Esophagus squamous epithelium (tissue), 4 donors: ENCODE measurements around the gene DDAH1.

Experiments
- POLR2A ChIP-seq, 4 donors: fragments of 450-650 bp; IDR thresholded peaks; one replicate each; pipeline ENCODE4 v1.6.1; 2017; ENCODE audit warnings: antibody characterized with exemption in 4 of 4, mild to moderate bottlenecking in 4 of 4, moderate library complexity in 3 of 4
- TF ChIP-seq, protein P1 (sequence below), 6 experiments: fragments of 450-650 bp in 4 of 6; fragments of 200-600 bp in 2 of 6; sonication (generic) in 2 of 6; IDR thresholded peaks; one replicate each; pipeline ENCODE4 v1.5.1; 2016 to 2019; ENCODE audit warnings: antibody characterized with exemption in 6 of 6, mild to moderate bottlenecking in 4 of 6, moderate library complexity in 4 of 6

- TF ChIP-seq POLR2A (IDR thresholded peaks at IDR 0.05): no peak
- TF ChIP-seq, protein P1, sequence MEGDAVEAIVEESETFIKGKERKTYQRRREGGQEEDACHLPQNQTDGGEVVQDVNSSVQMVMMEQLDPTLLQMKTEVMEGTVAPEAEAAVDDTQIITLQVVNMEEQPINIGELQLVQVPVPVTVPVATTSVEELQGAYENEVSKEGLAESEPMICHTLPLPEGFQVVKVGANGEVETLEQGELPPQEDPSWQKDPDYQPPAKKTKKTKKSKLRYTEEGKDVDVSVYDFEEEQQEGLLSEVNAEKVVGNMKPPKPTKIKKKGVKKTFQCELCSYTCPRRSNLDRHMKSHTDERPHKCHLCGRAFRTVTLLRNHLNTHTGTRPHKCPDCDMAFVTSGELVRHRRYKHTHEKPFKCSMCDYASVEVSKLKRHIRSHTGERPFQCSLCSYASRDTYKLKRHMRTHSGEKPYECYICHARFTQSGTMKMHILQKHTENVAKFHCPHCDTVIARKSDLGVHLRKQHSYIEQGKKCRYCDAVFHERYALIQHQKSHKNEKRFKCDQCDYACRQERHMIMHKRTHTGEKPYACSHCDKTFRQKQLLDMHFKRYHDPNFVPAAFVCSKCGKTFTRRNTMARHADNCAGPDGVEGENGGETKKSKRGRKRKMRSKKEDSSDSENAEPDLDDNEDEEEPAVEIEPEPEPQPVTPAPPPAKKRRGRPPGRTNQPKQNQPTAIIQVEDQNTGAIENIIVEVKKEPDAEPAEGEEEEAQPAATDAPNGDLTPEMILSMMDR (IDR thresholded peaks at IDR 0.05): no peak
These were observed 196.0 kb downstream of the DDAH1 start for GRCh38 chr1:85268801-85269585.
